Erythroblast (primary cell): ENCODE results near the gene KSR1.

Source experiments
- DNase-seq, 2 experiments: peaks; one replicate each; lab custom pipeline; 2025; lab: John Stamatoyannopoulos, UW
- GATA1 ChIP-seq: IDR thresholded peaks from 2 replicates; pipeline ENCODE4 v1.6.1; 2011; ENCODE audit warnings: low read depth, mild to moderate bottlenecking, control low read depth, low read length, moderate library complexity
- POLR2A ChIP-seq: IDR thresholded peaks from 2 replicates; pipeline ENCODE4 v1.6.1; 2011; ENCODE audit warnings: mild to moderate bottlenecking, low read length

The KSR1 gene

DNA sequence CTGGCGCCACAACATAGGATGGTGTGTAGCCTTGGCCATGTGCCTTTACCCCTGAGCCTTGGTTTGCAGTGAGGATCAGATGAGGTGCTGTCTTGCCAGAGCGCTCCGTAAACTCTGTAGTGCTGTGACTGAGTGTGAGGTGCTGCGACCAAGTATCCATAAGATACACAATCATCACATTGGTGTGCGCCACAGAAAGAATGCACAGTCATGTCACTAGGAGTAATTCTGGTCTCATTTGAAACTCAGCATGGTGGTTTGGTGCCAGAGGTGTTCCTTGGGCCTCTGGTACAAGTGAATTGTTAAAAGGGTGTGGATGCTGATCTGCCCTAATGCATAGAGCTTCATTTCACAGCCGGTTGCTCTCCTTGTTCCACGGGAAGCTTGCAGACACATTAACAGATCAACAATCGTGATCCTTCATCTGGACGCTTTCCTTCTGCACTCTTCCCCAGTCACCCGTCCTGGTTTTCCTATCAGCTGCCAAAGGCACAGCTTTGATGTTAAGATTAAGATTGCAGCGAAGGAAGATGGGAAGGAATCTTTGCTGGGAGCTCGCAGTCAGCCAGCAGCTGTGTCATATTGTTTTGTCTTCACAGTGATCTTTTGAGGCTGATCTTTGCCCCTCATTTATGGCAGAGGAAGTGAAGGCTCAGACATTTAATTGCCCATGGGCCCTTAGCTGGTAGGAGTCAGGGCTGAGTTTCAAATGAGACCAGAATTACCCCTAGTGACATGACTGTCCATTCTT is 79.1 kb downstream of the KSR1 start:
- no peak for DNase-seq
- no peak for TF ChIP-seq POLR2A

DNA sequence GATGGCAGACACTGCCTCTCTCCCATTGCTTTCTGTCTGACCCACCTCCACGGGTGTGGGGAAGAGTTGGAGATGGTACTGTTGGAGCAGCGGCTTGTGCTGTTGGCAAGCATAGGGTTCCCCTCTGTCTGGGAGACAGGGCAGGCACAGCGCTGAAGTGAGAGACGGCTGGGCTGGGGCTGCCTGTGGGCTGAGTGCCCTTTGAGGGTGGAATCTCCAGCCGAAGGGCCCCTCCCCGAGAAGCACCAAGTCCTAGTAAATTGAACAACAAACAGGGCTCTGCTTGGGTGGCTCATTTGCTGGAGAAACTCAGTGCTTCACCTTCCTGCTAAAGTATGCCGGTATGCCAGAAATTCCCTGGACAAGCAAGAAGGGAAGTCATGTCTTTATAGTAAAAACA is 79.7 kb downstream of the KSR1 start:
- no peak for DNase-seq

DNA sequence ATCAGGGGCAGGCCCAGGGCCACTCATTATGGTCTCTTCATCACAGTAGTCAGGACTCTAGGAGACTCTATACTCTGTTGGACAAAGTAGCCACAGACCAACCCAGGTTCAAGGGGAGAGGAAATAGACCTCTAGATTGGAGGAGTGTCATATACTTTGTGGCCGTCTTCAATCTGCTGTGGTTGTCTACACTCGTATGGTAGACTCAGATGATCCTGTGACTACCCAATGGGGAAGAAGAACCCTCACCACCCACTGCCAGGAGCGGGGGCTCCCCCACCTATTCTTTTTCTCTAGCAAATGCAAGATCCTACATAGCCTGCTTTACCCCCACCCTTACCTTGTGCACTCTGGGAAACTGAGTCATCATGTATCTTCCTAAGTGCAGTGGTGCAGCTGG is 80.5 kb downstream of the KSR1 start:
- no peak for DNase-seq
- TF ChIP-seq POLR2A: no peak
- TF ChIP-seq GATA1: no peak

More for the DNA sequence above, 79.7 kb downstream of the KSR1 start:
- TF ChIP-seq GATA1 (no peak), POLR2A (no peak)

DNA sequence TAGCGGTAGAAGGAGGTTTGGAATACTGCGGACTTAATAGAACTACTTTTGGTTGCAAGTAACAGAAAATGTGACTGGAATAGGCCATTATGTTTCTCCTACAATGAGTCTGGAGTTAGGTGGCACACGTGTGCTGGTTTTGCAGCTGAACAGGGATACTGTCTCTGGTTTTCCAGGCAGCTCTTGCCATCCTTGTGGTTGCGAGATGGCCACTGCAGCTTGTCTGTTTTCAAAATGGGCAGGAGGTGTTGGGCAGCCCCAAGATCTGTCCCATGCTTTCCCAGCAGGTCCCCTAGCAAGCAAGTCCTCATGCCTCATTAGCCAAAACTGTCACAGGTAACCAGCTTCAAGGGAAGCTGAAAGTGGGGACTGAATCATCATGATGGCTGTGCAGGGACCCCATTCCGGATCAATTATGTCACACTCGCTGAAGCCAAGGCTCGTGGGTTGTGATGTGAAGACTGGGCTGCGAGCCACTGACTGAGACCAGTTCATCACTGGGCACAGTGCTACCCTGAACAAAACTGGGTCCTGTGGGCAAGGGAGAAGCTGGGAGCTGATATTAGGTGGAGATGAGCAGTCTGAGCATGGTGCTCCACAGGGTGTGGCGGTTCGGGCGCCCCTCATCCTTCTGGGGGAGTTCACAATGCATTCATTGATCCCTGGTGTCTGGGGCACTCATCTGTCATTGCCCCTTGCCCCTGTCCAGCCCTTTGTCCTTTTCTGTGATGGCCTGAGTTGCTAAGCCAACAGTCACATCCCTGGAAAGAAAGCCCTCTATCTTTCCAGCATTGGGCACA is 82.1 kb downstream of the KSR1 start:
- TF ChIP-seq GATA1 (no peak), POLR2A (no peak)
- no peak for DNase-seq

DNA sequence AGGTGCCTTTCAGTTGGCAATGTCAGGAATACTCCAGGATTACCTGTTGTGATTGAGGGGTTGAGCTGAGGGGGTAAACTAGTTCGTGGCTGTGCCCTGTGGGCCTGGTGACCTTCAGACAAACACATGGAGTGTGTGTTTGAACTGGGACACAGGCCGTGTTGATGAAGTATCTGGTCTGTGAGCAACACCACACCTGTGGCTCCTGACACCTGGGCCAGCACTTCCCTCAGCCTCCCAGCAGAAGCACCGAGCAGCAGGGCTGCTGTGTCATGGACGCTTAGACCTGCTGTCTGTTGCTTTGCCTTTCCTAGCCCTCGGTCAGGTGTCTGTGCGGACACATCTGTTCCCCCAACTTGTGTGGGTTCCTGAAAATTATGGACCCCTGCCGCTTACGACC is 82.9 kb downstream of the KSR1 start:
- TF ChIP-seq GATA1 (no peak), POLR2A (no peak)

DNA sequence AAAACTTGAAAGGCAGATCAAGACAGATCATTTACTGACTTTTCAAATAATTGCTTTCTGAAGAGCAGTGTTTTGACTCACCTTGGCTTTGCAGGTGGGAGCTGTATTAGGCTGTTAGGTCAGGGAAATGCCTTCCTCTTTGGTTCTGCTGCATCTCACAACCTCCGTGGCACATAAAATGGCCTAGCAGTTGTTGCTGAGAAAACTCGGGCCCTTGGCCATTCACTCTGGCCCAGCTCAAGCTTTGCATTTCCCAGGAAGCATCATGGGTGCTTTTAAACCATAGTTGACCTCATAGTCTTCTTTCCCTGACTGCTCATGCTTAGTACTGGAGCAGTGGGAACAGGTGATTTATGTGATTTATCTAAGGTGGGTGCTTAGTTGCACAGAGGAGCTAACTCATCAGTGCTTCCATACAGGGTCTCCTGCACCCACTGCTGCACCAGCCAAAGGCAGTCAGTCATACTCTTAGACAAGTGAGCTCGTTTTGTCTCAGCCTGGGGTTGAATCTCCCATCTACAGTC is 83.6 kb downstream of the KSR1 start:
- TF ChIP-seq GATA1 (no peak), POLR2A (no peak)
- DNase-seq: no peak

More for the DNA sequence above, 82.9 kb downstream of the KSR1 start:
- no peak for DNase-seq

DNA sequence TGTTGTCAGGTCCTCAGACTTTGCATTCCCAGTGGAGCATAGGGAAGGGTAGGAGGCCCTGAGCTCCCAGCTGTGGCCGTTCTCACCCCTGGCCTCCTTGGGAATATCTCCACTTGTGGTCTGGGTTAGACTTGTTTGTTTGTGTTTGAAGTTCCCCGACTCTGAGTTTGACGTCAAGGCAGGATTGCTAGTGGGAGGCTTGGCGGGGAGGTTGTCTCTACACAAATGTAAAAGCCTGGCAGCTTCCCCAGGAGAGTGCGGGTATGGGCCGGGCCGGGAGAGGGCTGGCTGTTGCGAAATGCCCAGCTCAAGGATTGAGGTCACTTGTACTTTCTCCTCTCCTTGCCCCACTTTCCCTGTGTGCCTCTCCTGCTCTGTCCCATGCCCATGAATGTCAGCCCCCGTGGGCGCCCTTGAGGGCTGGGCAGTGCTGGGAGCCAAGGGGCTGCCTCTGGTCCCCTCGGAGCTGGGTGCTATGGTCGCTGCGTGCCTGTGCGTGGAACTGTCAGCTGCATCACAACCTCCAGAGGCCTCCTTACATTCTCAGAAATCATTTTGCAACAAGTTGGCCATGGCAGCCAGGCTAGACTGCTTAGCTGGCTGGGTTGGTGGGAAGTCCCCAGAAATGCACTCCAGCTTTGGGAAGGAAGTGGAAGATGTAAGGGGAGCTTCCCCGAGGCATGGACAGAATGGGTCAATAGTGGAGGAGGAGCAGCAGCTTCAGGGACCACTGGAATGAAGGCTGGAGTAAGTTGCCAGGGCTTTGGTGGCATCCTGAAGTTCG is 84.3 kb downstream of the KSR1 start:
- no peak for TF ChIP-seq POLR2A
- TF ChIP-seq GATA1: no peak
- no peak for DNase-seq

DNA sequence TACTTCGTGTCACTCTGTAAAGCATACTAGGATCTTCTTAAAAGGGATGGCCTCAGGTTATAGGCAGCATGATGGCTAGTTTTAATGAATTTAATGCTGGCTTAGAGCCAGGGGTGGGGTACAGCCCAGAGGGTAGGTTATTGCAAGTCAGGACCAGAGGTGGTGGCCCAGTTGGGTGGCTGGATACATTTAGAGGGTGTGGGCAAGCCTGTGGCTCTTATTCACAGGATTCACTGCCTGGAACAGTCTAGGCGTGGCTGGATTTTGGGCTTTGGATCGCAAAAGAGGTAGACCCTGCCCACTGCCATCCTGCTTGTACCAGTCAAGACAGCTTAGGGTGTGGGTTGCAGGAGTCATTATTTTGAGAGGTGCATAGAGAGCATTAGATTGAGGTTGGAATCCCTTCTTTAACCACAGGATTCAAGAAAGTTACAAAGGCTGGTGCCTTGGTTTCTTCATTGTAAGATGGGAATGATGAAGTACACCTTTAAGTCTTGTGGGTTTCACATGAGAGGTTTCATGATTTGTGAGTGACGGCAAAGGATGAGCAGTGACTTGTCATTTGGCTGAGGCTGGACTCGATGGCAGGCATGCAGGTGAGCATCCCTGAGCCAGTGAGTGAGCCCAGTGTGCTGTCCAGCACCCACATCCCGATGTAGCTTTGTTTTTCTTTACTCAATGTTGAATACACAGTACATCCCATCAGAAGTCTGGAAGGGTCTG is 85.2 kb downstream of the KSR1 start:
- peak; percentile 28 to 47 for DNase-seq
- TF ChIP-seq GATA1 (no peak), POLR2A (no peak)

DNA sequence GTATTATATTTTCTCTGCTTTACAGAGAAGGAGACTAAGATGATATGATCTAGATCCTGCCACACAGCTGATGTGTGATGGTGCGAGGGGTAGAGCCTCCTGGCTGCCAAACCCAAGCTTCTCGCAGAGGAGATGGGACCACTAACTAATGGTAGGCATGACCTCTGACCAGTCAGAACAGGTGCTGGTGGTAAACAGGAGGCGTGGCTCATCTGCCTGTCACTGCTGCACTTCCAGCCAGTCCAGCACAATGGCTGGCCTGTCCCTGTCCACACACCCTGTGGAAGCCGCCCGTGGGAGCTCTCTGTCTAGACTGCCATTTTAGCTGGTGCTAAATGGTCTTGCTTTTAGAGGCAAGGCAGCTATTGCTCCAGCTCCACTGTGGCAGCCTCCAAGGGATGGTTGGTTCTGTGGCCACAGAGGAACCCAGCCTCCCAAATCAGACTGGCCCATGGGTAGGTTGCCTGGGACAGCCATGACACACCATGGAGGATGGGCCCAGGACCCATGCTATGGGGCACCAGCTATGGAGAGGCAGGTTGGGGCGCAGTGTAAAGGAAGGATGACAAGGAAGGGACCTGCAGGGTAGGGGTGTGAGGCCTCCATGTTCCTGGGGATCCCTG is 86.7 kb downstream of the KSR1 start:
- TF ChIP-seq GATA1: no peak
- no peak for TF ChIP-seq POLR2A

DNA sequence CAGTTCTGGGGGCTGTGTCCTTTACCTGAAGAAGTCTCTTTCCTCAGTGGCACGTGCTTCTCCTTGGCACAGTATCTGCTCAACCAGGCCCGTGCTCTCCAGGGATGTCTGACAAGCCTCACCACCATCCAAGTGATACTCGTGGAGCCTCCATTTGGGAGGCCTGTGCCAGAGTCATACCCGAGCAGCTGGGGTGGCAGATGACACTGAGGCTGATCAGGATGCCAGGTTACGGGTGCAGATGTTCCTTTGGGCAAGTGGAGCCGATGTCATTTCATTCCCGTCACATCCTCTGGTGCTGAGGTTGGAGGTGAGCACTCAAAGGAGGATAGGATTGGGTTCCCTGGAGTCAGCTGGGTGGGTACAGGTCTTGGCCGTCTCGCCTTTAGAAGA is 87.2 kb downstream of the KSR1 start:
- no peak for DNase-seq
- TF ChIP-seq GATA1 (no peak), POLR2A (no peak)

More for the DNA sequence above, 86.7 kb downstream of the KSR1 start:
- DNase-seq: no peak

DNA sequence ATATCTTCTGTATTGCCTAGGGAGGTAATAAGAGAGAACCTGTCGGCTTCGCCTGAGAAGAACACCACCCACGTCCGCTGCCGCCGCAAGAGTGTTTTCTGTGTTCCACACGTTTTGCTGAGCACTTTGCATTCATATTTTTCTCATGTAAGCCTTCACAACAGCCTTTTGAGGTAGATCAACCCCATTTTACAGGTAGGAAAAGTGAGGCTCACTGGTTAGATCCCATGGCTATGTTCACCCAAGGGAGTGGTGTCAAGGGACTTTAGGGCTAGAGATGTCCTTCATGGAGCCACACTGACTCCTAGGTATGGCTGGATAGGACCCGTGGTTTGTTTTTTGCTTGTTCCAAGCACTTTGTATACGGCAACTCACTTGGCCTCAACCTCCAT is 87.7 kb downstream of the KSR1 start:
- no peak for DNase-seq

DNA sequence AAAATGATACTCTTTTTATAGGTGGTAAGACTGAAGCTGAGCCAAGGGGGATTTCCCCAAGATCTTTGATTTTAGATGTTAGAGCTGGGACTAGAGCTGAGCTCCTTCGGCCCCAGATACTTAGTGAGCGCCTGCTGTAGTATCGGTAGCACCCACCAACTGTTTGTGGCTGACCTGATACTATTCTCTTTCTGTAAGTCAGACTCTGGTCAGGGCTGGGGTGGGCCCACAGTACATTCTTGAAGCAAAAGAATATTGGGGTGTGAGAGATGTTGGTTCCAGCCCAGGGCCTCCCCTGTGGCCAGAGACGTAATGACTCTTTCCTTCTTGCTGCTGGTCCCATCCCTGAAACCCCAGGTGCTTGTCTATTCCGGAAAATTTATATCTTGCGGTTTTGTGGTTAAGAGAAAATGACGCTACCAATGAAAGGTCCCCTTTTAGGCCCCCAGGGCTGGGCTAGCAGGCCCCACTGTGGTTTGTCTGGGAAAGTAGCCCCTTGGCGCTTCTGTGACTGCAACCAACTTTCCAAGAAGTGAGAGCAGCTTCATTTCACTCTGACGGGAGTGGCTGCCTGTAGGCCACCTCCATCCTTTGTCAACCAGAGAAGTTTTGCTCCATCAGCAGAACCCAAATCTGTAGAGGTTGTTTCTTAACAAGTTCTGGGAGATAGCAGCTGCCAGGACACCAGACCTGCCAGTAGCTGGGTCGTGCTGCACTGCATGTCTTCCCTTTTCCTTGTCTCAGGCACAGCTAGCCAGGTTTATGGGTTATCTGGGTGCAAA is 88.3 kb downstream of the KSR1 start:
- peak; percentile 57 to 59 for DNase-seq
- no peak for TF ChIP-seq POLR2A
- no peak for TF ChIP-seq GATA1

More for the DNA sequence above, 87.7 kb downstream of the KSR1 start:
- TF ChIP-seq POLR2A (no peak), GATA1 (no peak)
